Measurements from ENCODE around the gene BMPR2. TPM values are rescaled to one million over a fixed set of nuclear protein-coding genes. Genes with fewer than 3 reads are reported as not detected.
"Not testable (repeated sequence)": the region's sequence is repeated elsewhere in the genome, so short reads cannot be mapped to it uniquely, and the experiment has no call there.

BMPR2 gene
- total RNA-seq, 1 donor from 2014 or later = 65.7 TPM

DNA sequence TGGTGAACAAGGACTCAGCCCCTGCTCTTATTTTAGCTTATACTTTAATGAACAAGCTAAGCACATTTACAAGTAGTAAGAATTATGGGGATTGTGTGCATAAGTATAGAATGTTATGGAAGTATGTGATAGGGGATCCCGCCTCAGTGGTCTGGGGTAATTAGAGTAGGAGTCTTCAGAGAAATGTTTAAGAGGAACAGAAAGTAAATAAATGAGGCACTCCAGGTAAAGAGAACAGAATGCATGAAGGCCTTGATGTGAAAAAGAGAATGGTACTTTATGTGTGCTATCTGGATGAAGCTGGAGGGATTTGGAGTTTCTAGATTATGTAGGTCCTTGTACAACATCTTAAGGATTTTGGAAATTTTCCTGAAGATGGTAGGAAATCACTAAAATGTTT, 76.6 kb downstream of the BMPR2 start:
- DNase-seq (ENCODE audit: low read depth) = no peak

DNA sequence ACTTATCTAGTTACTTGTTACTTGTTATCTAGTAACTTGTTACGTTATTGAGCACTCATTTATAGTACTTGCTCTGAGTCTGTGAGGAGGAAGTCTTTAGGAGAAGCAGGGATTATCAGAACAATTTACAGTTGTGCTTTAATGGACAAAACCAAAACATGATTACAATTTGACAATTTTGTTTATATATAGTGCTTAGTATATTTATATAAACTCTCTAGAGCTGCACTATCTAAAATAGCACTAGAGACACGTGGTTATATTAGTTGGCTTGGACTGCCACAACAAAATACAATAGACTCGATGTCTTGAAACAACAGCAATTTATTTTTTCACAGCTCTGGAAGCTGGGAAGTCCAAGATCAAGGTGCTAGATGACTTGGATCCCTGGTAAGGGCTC, 78.4 kb downstream of the BMPR2 start:
- no peak for DNase-seq (ENCODE audit: low read depth)

DNA sequence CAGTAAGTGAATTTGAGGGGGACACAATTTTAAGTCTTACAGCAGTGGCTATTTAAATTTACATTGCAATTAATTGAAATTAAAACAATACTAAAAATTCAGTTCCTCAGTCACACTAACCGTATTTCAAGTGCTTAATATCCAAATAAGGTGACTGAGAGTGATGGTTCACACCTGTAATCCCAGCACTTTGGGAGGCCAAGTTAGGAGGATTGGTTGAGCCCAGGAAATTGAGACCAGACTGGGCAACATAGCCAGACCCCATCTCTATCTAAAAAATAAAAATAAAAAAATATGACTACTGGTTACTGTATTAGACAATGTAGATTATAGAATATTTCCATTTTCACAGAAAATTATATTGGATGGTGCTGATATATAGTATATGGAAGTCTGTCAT, 79.0 kb downstream of the BMPR2 start:
- DNase-seq (ENCODE audit: low read depth) = no peak

DNA sequence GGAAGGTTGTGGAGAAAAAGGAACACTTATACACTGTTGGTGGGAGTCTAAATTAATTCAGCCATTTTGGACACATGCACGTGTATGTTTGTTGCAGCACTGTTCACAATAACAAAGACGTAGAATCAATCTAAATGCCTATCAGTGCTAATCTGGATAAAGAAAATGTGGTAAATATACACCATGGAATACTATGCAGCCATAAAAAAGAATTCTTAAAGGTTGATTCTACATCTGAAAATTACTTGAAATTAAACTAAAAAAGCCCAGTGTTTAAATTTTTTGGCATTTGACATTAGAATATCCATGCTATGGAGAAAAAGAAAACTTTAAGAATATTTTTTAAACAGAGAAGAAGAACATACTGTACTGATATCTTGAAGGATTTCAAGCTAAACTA, 84.0 kb downstream of the BMPR2 start:
- no peak for DNase-seq (ENCODE audit: low read depth)

DNA sequence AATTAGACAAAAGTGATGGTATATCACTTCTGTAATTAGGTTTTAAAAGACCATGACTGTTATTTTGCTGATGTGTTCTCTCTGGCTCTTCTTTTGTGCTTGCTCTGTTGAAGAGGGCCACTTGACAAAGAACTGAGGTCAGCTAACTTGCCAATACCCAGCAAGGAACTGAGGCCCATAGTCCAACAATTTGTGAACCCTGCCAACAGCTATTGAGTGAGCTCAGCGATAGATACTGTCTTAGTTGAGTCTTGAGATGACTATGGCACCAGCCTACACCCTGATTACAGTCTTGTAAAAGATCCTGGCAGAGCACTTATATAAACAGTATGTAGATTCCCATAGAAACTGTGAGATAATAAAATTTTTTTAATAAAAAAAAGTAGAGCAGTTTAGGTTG, 103.0 kb downstream of the BMPR2 start:
- DNase-seq (ENCODE audit: low read depth) = no peak

DNA sequence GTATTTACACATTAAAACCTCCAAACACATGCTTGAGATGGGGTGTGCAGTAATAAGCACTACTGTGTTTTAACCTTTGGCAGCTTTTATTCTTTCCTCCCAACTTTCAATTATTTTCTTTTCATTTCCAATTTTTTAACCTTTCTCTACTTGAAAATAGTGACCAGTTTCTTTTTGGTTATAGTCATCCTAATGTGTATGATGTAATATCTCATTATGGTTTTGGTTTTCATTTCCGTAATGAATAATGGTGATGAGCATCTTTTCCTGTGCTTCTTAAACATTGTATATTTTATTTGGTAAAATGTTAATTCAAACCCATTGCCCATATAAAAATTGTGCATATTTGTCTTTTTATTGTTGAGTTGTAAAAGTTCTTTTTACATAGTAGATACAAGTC, 103.5 kb downstream of the BMPR2 start:
- DNase-seq (ENCODE audit: low read depth) = no peak

DNA sequence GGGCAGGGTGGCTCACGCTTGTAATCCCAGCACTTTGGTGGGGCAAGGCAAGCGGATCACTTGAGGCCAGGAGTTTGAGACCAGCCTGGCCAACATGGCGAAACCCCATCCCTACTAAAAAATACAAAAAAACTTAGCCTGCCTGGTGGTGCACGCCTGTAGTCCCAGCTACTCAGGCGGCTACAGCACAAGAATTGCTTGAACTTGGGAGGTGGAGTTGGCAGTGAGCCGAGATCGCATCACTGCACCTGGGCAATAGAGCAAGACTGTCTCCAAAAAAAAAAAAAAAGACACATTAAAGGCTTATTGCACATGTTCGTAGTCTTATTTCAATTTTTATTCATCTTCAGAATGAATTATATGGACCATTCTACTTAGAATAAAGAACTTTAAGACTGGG, 110.2 kb downstream of the BMPR2 start:
- peak; percentile 62 for DNase-seq (ENCODE audit: low read depth)

DNA sequence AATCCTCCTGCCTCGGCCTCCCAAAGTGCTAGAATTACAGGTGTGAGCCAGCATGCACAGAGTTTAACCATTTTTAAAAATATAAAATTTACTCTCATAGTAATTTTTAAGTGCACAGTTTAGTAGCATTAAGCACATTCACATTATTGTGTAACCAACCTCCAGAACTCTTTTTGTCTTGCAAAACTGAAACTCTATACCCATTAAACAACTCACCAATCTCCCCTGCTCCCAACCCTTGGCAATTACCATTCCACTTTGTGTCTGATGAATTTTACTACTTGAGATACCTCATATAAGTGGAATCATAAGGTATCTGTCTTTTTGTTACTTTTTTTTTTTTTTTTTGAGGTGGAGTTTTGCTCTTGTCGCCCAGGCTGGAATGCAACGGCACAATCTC, 112.5 kb downstream of the BMPR2 start:
- DNase-seq (ENCODE audit: low read depth) = no peak

DNA sequence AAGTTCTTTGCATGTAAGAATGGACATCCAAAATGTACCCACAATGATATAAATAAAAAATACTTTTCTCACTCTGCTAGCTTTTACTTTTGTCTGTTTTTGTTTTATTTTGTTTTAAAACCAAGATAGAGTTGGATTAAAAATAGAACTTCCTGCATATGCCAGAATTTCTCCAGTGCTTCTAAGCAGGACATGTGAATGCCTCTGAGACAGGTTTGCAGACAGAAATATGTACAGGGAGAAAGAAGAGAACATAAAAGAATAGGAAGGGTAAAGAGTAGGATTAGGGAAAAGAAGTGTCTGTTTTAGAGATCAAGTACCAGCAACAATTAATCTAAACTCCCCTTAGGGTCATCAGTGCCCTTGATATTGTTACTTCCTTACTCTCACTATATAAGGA, 114.4 kb downstream of the BMPR2 start:
- DNase-seq (ENCODE audit: low read depth) = no peak

DNA sequence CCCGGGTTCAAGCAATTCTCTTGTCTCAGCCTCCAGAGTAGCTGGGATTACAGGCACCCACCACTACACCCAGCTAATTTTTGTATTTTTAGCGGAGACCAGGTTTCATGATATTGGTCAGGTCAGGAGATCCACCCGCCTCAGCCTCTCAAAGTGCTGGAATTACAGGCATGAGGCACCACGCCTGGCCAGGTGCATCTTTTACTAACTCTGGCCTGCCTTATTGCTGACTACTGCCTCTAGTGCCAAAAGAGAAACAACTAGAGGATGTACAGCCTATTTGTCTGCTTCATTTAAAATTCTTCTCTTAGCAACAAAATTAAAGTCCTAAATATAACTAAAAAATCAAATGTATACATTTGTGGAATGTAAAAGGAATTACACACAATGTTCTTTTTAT, 115.4 kb downstream of the BMPR2 start:
- no peak for DNase-seq (ENCODE audit: low read depth)

DNA sequence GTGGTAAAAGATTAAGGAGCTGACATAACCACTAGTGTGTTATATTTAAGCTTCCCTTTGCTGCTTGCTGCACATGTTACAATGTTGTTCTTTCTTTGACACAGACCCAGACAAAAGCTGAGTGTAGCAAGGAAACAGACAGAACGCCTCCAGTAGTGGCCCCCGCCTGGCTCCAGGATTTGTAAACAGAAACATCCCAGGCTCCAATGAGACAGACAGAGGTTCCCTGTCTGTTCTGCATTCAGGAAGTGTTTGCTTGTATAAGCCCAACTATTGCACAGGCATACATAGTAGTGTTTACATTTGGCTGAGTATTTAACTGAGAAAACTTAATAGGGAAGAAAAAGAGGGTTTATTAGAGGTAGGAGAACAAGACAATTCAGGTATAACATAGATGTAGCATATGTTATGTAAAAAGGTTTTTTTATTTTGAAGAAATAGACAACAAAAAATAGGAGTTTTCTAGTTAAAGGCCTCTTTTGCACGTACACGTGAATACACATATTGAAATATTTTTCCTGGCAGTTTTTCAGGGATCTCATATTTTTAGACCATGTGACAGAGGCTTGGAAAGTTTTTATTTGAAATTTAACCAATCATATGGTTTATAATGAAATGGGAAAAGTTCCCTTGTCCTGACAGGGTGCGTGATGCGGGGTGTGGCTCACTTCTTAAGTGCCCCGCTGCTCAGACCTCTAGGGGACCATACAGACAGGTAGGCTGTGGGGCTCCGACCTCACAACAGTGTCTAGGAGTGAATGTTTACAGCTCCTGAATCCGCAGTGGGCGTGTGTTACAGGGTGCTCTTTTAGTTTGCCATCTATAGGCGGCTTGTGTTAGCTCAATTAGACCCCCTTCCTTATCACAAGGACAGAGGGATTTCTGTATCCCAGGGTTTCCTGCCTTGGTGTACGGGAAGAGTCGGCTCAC, 118.4 kb downstream of the BMPR2 start:
- DNase-seq (ENCODE audit: low read depth) = no peak

DNA sequence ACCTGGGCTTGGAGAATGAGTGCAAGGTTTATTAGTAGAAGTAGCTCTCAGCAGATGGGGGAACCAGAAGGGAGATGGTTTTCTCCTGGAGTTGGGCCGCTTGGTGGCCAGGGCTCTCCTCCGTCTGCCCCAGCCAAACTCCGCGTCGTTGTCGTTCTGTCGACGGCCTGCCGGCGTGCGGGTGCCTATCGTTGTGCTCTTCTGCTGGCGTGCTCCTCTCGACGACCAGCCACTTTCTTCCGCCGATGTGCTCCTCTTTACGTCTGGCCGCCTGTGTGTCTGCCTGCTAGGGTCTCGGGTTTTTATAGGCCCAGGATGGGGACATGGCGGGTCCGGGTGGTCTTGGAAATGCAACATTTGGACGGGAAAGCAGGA, 119.1 kb downstream of the BMPR2 start:
- no peak for DNase-seq (ENCODE audit: low read depth)

DNA sequence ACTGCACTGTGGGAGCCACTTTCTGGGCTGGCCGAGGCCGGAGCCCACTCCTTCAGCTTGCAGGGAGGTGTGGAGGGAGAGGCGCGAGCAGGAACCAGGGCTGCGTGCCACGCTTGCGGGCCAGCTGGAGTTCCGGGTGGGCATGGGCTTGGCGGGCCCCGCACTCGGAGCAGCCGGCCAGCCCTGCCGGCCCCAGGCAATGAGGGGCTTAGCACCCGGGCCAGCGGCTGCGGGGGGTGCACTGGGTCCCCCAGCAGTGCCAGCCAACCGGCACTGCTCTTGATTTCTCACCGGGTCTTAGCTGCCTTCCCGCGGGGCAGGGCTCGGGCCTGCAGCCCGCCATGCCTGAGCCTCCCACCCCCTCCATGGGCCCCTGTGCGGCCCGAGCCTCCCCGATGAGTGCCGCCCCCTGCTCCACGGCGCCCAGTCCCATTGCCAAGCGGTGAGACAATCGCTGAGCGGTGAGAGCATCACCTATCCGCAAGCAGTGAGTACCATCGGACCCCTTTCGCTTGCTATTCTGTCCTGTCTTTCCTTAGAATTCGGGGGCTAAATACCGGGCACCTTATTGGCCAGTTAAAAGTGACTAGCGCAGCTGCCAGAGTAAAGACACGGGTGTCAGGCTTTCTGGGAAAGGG, 120.8 kb downstream of the BMPR2 start:
- not testable (repeated sequence) for DNase-seq (ENCODE audit: low read depth)

DNA sequence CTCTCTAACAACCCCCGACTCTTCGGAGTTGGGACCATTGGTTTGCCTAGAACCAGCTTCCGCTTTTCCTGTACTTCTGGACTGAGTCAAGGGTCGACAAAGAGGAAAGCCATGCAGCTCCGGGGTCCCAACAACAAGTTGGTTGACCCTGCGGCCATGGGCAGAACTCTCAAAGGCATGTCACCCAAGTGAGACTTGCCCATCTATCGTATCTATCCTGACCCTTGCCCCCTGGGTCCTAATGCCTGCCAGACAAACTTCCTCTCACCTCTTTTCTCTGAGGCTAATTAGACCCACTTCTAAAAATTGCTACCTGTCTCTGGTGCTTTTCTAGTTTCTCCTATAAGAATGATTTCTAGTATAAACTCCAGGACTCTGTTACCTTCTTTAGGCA, 121.3 kb downstream of the BMPR2 start:
- not testable (repeated sequence) for DNase-seq (ENCODE audit: low read depth)

DNA sequence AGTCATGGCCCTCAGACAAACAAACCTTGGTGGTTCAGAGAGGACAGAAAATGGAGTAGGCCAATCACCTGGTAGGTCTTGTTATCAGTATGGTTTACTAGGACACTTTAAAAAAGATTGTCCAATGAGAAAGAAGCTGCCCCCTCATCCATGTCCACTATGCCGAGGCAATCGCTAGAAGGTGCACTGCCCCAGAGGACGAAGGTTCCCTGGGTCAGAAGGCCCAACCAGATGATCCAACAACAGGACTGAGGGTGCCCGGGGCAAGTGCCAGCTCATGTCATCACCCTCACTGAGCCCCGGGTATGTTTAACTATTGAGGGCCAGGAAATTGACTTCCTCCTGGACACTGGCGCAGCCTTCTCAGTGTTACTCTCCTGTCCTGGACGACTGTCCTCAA, 123.7 kb downstream of the BMPR2 start:
- DNase-seq (ENCODE audit: low read depth) = not testable (repeated sequence)

DNA sequence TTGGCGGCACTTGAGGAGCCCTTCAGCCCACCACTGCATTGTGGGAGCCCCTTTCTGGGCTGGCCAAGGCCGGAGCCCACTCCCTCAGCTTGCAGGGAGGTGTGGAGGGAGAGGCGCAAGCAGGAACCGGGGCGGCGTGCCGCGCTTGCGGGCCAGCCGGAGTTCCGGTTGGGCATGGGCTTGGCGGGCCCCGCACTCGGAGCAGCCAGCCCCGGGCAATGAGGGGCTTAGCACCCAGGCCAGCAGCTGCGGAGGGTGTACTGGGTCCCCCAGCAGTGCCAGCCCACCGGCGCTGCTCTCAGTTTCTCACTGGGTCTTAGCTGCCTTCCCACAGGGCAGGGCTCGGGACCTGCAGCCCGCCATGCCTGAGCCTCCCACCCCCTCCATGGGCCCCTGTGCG, 127.1 kb downstream of the BMPR2 start:
- not testable (repeated sequence) for DNase-seq (ENCODE audit: low read depth)

DNA sequence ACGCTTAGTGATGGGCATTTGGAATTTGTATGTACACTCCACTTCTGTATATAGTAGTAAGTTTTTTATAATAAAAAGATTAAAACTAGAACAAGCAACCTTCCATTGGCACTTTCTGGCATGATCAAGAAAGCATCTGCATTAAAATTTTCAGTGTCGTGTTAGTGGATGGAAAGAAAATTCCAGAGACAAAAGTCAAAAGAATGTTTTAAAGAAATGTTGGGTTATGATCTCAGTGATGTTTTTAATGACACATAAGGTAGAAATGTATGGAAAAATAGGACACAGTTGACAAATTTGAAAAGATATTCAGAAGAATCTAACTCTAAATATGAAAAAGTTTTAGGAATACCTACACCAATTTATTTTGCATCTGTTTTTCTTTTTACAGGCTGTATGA, 132.6 kb downstream of the BMPR2 start:
- DNase-seq (ENCODE audit: low read depth) = no peak

DNA sequence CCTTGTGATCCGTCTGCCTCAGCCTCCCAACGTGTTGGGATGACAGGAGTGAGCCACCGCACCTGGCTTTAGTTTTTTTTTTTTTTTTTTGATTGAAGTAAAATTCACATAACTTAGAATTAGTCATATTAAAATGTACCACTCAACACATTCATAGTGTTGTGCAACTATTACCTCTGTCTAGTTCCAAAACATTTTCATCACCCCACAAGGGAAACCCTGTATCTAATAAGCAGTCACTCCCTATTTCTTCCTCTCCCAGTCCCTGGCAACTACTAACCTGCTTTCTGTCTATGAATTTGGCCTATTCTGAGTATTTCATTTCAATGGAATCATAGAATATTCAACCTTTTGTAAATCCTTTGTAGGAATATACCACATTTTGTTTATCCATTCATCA, 134.8 kb downstream of the BMPR2 start:
- peak; percentile 51 for DNase-seq (ENCODE audit: low read depth)

DNA sequence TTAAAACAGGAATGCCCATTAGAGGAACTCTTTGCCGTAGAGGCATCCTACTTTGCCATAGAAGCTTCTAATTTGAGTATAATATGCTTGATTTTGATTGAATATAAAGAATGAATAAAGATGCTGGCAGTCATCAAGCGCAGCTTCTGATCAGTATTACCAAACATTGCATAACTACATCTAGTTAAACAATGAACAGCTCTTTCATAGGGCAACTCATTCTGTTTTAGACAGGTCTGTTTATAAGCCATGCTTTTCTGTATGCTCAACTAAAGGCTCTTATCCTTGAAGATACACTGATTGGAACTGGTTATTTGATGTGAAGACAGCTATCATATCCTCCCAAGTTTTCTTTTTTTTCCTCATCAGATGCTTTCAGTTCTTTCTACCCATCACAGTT, 136.0 kb downstream of the BMPR2 start:
- peak; percentile 45 for DNase-seq (ENCODE audit: low read depth)

DNA sequence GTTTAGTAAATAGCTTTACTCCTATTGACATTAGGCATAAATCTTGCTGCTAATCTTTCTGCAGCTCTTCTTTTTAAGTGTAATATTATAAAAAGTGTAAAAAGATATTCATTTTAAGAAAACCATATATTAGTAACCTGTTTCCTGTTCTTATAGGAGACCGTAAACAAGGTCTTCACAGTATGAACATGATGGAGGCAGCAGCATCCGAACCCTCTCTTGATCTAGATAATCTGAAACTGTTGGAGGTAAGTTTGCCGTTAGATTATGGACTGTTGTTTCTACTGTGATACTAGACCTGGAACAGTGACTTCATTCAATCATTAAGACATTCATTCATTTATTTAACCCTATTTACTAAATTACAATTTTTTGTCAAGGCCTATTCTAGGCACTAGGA, 138.6 kb downstream of the BMPR2 start:
- DNase-seq (ENCODE audit: low read depth) = no peak

DNA sequence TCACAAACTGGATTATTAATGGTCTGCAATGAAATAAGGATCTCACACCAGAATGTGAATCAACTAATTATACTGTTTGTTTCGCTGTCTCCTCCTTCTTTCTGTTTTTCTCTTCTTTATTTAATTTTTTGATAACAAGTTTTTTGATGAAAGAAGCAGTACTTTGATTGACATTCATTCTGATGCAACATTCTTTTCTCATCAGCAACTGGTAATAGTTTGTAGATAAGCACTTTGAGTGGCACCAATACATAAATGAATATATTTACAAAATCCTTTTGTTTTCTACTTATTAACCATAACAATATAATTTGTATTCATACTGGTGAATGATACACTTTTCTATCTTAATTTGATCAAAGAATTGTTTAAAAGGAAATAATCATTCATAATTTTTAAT, 143.3 kb downstream of the BMPR2 start:
- no peak for DNase-seq (ENCODE audit: low read depth)

DNA sequence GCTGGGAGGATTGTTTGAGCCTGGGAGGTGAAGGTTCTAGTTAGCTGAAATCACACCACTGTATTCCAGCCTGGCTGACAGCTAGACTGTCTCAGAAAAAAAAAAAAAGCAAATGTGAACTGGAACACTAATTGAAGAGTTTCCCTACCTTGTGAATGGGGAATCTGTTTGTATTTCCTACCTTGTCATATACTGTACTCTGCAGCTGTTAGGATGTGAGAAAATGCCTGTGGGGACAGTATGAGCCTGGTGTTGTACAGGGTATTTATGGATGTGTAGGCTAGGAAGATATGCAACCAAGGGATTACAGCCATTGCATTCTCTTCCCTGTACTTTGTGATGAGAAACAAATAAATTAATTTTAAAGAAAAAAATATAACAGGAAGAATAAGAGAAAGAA, 145.3 kb downstream of the BMPR2 start:
- DNase-seq (ENCODE audit: low read depth) = no peak

DNA sequence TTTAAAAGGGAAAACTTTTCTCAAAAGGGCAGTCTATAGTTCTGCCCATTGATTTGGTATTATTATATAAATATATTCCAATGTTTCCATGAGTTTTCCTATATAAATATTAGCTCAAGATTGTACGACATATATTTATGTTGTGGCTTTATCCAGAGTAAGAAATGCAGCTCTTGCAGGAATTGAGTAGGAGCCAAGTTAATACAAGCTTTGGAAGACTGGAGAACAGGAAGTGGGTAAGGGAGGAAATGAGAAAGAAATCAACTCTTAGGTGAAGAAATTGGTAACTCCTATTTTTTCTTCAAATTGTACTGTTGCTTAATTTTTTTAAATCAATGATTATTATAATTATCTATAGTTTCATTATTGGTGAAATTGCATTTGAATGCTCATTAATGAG, 153.3 kb downstream of the BMPR2 start:
- DNase-seq (ENCODE audit: low read depth) = peak; percentile 44

DNA sequence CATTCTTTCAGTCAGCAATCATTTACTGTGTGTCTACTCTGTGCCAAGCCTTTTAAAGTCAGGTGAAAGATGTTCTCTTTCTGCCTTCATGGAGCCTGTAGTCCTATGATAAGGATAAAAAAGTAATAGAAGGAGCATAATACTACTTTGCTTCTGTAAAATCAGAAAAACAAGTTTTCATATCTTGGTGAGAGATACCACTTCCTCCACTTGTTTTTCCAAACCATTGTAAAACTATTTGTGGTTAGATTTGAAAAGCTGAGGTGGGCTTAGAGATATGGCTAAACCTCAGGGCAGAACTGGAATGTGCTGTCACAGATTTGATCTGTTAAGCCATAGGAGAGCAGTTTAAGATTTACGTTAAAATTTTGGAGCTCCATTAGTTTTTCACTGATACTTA, 153.9 kb downstream of the BMPR2 start:
- no peak for DNase-seq (ENCODE audit: low read depth)
